ENCODE measurements around the gene NPAS3. TPM values are rescaled to one million over a fixed set of nuclear protein-coding genes. Genes with fewer than 3 reads are reported as not detected.

Gene NPAS3
- total and polyA plus RNA-seq, 2 of the 13 experiments (the other 11 are each of a cell fraction or from before 2014, with no cell fraction given): not detected

GRCh38 chr14:33451211-33451610, 512.5 kb downstream of the NPAS3 start:
- no peak overlapping the region for H2AFZ ChIP-seq (ENCODE audit: low read length)
- intact Hi-C loops (cut with micrococcal nuclease; ENCODE audit: unreplicated experiment): no loop called here
- no peaks in the 10 kb centered on the region for H3K27me3 ChIP-seq (ENCODE audit: control insufficient read depth in 1 of 2, insufficient read depth in 2 of 2, low read length in 2 of 2)
- whole genome bisulfite sequencing (ENCODE audit: low lambda C conversion rate): 20% methylated on average over 3 of the region's 3 CpGs
- no peaks in the 10 kb centered on the region for H3K9me3 ChIP-seq (ENCODE audit: low read length)
- FAIRE-seq (peak; percentile 15), DNase-seq (ENCODE audit: low spot score) (peak; percentile 29), ATAC-seq (peak; percentile 65)
- ChIA-PET CTCF (ENCODE audit: low intra/inter-chr PET ratio, low total read pairs) (no interaction called here), POLR2A (no interaction called here)
- 0 out of 2 replicates have a peak, but pooled peaks cover 6% of the 10 kb centered on the region for H3K4me1 ChIP-seq (ENCODE audit: insufficient read depth, low read length)
- no peak overlapping the region for H3K4me2 ChIP-seq (ENCODE audit: low read depth, low read length)
- no TSS peak for BruUV-seq (replicated peaks)
- in situ Hi-C loops (cut with HindIII; ENCODE audit: extremely low pct_ligation_motif_present, low pct_unique_long_range_greater_than_20kb): no loop called here
- H3K9ac ChIP-seq (ENCODE audit: insufficient read depth, low read depth, low read length): no peak overlapping the region
- H3K36me3 ChIP-seq (replicated peaks in 1 of 2; ENCODE audit: control insufficient read depth in 1 of 2, insufficient read depth in 2 of 2, low read length in 2 of 2): no peaks in the 10 kb centered on the region
- H3K4me3 ChIP-seq (replicated peaks in 1 of 3; ENCODE audit: insufficient read depth in 1 of 3, low read depth in 2 of 3, low read length in 3 of 3): no peak overlapping the region
- no peak overlapping the region for H3K27ac ChIP-seq (ENCODE audit: extremely low read length, insufficient read depth, low read length)
- no peaks in the 10 kb centered on the region for H4K20me1 ChIP-seq (ENCODE audit: insufficient read depth, low read length)
- TF ChIP-seq, protein P1, sequence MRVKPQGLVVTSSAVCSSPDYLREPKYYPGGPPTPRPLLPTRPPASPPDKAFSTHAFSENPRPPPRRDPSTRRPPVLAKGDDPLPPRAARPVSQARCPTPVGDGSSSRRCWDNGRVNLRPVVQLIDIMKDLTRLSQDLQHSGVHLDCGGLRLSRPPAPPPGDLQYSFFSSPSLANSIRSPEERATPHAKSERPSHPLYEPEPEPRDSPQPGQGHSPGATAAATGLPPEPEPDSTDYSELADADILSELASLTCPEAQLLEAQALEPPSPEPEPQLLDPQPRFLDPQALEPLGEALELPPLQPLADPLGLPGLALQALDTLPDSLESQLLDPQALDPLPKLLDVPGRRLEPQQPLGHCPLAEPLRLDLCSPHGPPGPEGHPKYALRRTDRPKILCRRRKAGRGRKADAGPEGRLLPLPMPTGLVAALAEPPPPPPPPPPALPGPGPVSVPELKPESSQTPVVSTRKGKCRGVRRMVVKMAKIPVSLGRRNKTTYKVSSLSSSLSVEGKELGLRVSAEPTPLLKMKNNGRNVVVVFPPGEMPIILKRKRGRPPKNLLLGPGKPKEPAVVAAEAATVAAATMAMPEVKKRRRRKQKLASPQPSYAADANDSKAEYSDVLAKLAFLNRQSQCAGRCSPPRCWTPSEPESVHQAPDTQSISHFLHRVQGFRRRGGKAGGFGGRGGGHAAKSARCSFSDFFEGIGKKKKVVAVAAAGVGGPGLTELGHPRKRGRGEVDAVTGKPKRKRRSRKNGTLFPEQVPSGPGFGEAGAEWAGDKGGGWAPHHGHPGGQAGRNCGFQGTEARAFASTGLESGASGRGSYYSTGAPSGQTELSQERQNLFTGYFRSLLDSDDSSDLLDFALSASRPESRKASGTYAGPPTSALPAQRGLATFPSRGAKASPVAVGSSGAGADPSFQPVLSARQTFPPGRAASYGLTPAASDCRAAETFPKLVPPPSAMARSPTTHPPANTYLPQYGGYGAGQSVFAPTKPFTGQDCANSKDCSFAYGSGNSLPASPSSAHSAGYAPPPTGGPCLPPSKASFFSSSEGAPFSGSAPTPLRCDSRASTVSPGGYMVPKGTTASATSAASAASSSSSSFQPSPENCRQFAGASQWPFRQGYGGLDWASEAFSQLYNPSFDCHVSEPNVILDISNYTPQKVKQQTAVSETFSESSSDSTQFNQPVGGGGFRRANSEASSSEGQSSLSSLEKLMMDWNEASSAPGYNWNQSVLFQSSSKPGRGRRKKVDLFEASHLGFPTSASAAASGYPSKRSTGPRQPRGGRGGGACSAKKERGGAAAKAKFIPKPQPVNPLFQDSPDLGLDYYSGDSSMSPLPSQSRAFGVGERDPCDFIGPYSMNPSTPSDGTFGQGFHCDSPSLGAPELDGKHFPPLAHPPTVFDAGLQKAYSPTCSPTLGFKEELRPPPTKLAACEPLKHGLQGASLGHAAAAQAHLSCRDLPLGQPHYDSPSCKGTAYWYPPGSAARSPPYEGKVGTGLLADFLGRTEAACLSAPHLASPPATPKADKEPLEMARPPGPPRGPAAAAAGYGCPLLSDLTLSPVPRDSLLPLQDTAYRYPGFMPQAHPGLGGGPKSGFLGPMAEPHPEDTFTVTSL (CRISPR knock-in tag; IDR thresholded peaks at IDR 0.05; ENCODE audit: borderline replicate concordance): peak; percentile 61; the same call in 1 of the 2 replicates
- TF ChIP-seq HNF1A (IDR thresholded peaks at IDR 0.05; ENCODE audit: low read depth) (no peak), HNF1A (CRISPR knock-in tag; IDR thresholded peaks at IDR 0.05; ENCODE audit: borderline replicate concordance) (no peak), MAFK (conservative IDR thresholded peaks at IDR 0.05 in 1 of 2, IDR thresholded peaks at IDR 0.05 in 1 of 2; ENCODE audit: low read length in 2 of 2) (0 out of 4 replicates have a peak, but pooled peaks of 1 of the 2 experiments have one; percentile 5), RAD51 (IDR thresholded peaks at IDR 0.05; ENCODE audit: borderline replicate concordance) (peak; percentile 29; the same call in 1 of the 2 replicates)
- TF ChIP-seq, protein P2, sequence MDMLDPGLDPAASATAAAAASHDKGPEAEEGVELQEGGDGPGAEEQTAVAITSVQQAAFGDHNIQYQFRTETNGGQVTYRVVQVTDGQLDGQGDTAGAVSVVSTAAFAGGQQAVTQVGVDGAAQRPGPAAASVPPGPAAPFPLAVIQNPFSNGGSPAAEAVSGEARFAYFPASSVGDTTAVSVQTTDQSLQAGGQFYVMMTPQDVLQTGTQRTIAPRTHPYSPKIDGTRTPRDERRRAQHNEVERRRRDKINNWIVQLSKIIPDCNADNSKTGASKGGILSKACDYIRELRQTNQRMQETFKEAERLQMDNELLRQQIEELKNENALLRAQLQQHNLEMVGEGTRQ (IDR thresholded peaks at IDR 0.05; ENCODE audit: low read depth, low read length): peak; percentile 33; the same call in 1 of the 2 replicates
- TF ChIP-seq, protein P2 (CRISPR knock-in tag; IDR thresholded peaks at IDR 0.05; ENCODE audit: borderline replicate concordance): peak; percentile 65; the same call in 1 of the 2 replicates
- H3K79me2 ChIP-seq (ENCODE audit: insufficient read depth, low read length): no peaks in the 10 kb centered on the region

All from HepG2 (cell line).